ENCODE results near the gene KREMEN2.

KREMEN2 gene

DNA sequence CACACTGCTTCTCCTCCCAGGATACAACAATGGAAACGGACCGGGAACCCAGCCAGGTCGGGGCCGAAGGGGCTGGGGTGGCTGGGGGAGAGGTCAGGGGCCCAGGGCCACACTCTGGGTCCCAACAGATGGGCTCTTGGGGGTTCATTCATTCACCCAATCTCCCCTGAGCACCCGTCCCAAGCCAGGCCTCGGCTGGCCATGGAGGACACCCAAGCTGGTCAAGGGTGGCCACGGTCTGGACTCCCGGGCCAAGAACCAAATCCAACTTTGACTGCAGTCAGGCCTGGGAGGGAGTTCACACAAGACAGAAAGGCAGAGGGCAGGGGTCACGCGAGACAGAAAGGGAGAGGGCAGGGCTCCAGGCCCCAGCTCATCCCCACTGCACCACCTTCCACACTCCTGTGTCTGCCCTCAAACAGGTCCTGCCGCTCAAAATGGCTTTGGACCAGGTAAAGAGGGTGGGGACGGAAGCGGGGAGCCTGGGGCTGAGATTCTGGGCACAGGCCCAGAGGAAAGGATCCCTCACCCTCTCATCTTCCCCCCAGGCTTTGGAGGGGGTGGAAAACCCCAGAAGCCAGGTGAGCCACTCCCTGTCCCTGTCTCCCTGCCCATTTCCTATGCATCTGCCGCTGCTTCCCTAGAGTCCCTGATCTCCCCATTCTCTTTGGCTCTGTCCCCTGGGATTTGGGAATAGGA is 28.5 kb downstream of the KREMEN2 start:
- no peak overlapping the region for H3K4me3 Mint-ChIP-seq
- no peaks in the 10 kb centered on the region for H3K27me3 Mint-ChIP-seq (ENCODE audit: low read depth)
- no peaks in the 10 kb centered on the region for H3K9me3 Mint-ChIP-seq
- H3K36me3 Mint-ChIP-seq (ENCODE audit: low read depth) = no peaks in the 10 kb centered on the region
- H3K27ac Mint-ChIP-seq = no peak overlapping the region
- TF ChIP-seq, protein P1, sequence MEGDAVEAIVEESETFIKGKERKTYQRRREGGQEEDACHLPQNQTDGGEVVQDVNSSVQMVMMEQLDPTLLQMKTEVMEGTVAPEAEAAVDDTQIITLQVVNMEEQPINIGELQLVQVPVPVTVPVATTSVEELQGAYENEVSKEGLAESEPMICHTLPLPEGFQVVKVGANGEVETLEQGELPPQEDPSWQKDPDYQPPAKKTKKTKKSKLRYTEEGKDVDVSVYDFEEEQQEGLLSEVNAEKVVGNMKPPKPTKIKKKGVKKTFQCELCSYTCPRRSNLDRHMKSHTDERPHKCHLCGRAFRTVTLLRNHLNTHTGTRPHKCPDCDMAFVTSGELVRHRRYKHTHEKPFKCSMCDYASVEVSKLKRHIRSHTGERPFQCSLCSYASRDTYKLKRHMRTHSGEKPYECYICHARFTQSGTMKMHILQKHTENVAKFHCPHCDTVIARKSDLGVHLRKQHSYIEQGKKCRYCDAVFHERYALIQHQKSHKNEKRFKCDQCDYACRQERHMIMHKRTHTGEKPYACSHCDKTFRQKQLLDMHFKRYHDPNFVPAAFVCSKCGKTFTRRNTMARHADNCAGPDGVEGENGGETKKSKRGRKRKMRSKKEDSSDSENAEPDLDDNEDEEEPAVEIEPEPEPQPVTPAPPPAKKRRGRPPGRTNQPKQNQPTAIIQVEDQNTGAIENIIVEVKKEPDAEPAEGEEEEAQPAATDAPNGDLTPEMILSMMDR (IDR thresholded peaks at IDR 0.05; ENCODE audit: unreplicated experiment in 3 of 3) = no peak
- H3K4me1 Mint-ChIP-seq = no peaks in the 10 kb centered on the region

DNA sequence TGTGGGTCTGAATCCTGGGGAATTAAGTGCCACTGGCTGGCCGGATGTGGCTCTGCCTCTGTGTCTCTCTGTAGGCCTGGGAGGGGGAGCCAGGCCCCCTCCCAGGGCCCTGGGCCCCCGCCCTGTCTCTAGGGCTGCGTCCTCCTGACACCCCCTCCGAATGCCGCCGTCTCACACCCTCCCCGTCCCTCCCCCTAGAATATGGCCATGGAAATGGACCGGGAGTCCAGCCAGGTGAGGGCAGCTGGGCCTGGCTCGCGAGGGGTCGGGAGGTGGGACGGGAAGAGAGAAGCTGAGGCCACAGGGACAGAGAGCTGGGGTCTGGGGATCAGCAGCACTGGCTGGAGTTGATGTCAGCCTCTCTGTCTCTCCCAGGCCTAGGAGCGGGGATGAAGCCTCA is 32.2 kb downstream of the KREMEN2 start:
- TF ChIP-seq, protein P1 (IDR thresholded peaks at IDR 0.05; ENCODE audit: unreplicated experiment in 3 of 3) = no peak
- no peak overlapping the region for H3K27ac Mint-ChIP-seq
- no peak overlapping the region for H3K4me3 Mint-ChIP-seq
- H3K4me1 Mint-ChIP-seq = no peaks in the 10 kb centered on the region
- no peaks in the 10 kb centered on the region for H3K36me3 Mint-ChIP-seq (ENCODE audit: low read depth)
- no peaks in the 10 kb centered on the region for H3K9me3 Mint-ChIP-seq
- peaks cover 9% of the 10 kb centered on the region for H3K27me3 Mint-ChIP-seq (ENCODE audit: low read depth)

DNA sequence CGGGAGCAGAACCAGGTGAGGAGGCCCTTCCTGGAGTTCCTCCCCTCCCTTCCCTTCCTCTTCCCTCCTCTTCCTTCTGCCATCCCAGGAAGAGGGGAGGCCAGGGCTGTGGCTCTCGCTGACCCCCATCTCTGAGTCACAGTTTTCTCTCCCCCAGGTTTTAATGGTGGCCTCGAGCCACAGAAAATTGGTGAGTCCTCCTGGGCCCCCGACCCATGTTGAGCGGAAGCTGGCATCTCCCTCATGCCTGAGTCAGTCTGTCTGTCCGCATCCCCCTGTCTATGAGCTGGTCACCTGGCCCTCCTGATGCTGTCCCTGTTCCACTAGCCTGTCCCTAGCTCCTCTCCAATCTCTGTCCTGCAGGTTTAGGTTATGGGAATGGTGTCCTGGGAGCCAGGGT is 35.9 kb downstream of the KREMEN2 start:
- peaks cover 24% of the 10 kb centered on the region for H3K27me3 Mint-ChIP-seq (ENCODE audit: low read depth)
- no peaks in the 10 kb centered on the region for H3K36me3 Mint-ChIP-seq (ENCODE audit: low read depth)
- TF ChIP-seq, protein P1 (IDR thresholded peaks at IDR 0.05; ENCODE audit: unreplicated experiment in 3 of 3) = no peak
- H3K9me3 Mint-ChIP-seq = no peaks in the 10 kb centered on the region
- no peaks in the 10 kb centered on the region for H3K4me1 Mint-ChIP-seq
- H3K4me3 Mint-ChIP-seq = no peak overlapping the region
- H3K27ac Mint-ChIP-seq = no peak overlapping the region

DNA sequence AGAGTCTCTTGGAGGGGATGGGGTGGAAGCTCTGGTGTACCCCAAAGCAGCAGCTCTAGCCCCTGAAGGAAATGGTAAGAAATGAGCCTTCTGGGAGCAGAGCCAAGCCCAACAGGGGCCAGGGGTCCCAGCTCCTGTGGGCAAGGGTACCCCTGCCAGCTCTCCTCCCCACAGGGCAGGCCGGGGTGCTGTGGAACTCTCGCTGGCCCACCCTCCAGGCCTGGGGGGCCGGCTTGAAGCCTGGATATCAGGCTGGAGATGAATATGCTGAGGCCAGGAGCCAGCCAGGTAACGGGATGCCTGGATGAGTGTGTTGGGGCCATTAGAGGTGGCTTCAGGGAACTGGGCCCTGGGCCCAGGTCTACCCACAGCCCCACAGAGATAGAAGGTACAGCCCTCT is 36.5 kb downstream of the KREMEN2 start:
- TF ChIP-seq, protein P1 (IDR thresholded peaks at IDR 0.05; ENCODE audit: unreplicated experiment in 3 of 3) = no peak
- H3K4me3 Mint-ChIP-seq = no peak overlapping the region
- no peaks in the 10 kb centered on the region for H3K36me3 Mint-ChIP-seq (ENCODE audit: low read depth)
- no peaks in the 10 kb centered on the region for H3K9me3 Mint-ChIP-seq
- H3K4me1 Mint-ChIP-seq = no peaks in the 10 kb centered on the region
- no peak overlapping the region for H3K27ac Mint-ChIP-seq
- peaks cover 30% of the 10 kb centered on the region for H3K27me3 Mint-ChIP-seq (ENCODE audit: low read depth)

DNA sequence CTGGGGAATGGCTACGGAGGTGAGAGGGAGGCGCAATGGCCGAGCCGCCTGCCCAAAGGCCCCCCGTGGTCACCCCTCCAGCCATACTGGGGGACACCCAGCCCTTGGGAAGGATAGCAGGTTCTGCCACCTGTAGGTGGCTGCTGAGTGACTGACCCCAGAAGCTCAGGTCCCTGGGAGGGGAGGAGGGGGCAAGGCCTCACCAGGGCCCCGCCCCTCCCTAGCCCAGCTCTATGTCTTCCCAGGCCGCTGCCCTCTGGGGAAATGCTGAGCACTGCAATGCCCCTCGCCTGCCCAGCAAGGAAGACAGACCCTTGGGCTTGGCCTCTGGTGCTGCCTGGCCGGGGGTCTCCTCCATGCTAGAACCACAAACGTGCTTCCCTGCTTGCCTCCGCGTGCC is 37.2 kb downstream of the KREMEN2 start:
- Mint-ChIP-seq H3K9me3 (no peaks in the 10 kb centered on the region), H3K4me3 (no peak overlapping the region), H3K27ac (no peak overlapping the region), H3K27me3 (ENCODE audit: low read depth) (peaks cover 38% of the 10 kb centered on the region), H3K36me3 (ENCODE audit: low read depth) (no peaks in the 10 kb centered on the region), H3K4me1 (no peaks in the 10 kb centered on the region)
- TF ChIP-seq, protein P1 (IDR thresholded peaks at IDR 0.05; ENCODE audit: unreplicated experiment in 3 of 3) = no peak

DNA sequence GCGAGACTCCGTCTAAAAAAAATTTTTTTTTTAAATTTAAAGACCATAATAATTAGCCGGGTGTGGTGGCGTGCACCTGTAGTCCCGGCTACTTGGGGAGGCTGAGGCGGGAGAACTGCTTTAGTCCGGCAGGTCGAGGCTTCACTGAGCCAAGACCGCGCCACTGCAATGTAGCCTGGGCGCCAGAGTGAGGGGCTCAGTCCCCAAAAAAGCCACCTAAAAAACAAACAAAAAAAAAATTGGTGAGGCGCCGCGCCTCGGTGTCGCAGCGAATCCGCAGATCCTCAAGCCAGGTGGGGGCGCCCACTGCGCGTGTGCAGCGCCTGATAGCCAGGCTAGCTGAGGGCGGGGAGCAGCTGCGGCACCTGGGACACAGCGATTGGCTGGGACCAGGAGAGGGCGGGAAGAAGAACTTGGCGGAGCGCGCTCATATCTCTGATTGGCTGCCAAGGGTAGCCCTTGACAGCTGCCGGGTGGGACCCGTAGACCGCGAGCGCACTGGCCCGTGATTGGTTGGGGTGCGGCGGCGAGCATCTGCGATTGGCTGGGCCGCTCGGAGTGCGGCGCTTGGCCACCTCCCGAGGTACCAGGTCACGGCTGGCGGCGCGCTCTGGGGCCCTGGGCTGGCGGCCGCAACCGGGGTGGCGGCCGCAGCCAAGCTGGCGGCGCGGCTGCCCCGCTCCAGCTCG is 39.7 kb downstream of the KREMEN2 start:
- Mint-ChIP-seq H3K9me3 (no peaks in the 10 kb centered on the region), H3K27ac (no peak overlapping the region), H3K4me3 (peak overlapping the region; percentile 76 to 83 (median 77)), H3K4me1 (peaks cover 12% of the 10 kb centered on the region), H3K36me3 (ENCODE audit: low read depth) (no peaks in the 10 kb centered on the region), H3K27me3 (ENCODE audit: low read depth) (peaks cover 62% of the 10 kb centered on the region)
- TF ChIP-seq, protein P1 (IDR thresholded peaks at IDR 0.05; ENCODE audit: unreplicated experiment in 3 of 3) = peak; percentile 12 to 52 (median 35)

Data from nephron (organoid).